Measurements from ENCODE around the gene TTC16.
A peak's percentile ranks its signal among the peaks of the same experiment; 100 is the strongest.

The TTC16 gene

GRCh38 chr9:127697575-127697974 lies 18.3 kb upstream of the TTC16 start:
- DNase-seq (ENCODE audit: low read depth in 2 of 2) = no peak

GRCh38 chr9:127698386-127698785 lies 17.5 kb upstream of the TTC16 start:
- no peak for DNase-seq (ENCODE audit: low read depth in 2 of 2)

GRCh38 chr9:127698985-127699670 lies 16.8 kb upstream of the TTC16 start:
- DNase-seq (ENCODE audit: low read depth in 2 of 2) = peak; percentile 75 to 79

GRCh38 chr9:127700140-127700539 lies 15.7 kb upstream of the TTC16 start:
- no peak for DNase-seq (ENCODE audit: low read depth in 2 of 2)

- no peak for DNase-seq (ENCODE audit: low read depth in 2 of 2)
These were observed 15.2 kb upstream of the TTC16 start for GRCh38 chr9:127700594-127701255.

- no peak for DNase-seq (ENCODE audit: low read depth in 2 of 2)
These were observed 12.5 kb upstream of the TTC16 start for GRCh38 chr9:127703289-127703946.

- DNase-seq (ENCODE audit: low read depth in 2 of 2) = no peak
These were observed 10.1 kb upstream of the TTC16 start for GRCh38 chr9:127705577-127706379.

- DNase-seq (ENCODE audit: low read depth in 2 of 2) = no peak
These were observed 9.0 kb upstream of the TTC16 start, which contains the start of gene CFAP157 for GRCh38 chr9:127706836-127707241. Gene CFAP157 (plus strand): TSS chr9:127706988. CDS start chr9:127707032, 44 bp downstream.

- DNase-seq (ENCODE audit: low read depth in 2 of 2) = peak in 1 of 2 donors; percentile 13
These were observed 8.1 kb upstream of the TTC16 start for GRCh38 chr9:127707766-127708165.

- DNase-seq (ENCODE audit: low read depth in 2 of 2) = no peak
These were observed 6.8 kb upstream of the TTC16 start for GRCh38 chr9:127708952-127709587.

- DNase-seq (ENCODE audit: low read depth in 2 of 2) = no peak
These were observed 5.6 kb upstream of the TTC16 start for GRCh38 chr9:127710204-127710783.

GRCh38 chr9:127711226-127711701 lies 4.6 kb upstream of the TTC16 start:
- no peak for DNase-seq (ENCODE audit: low read depth in 2 of 2)

GRCh38 chr9:127711831-127712274 lies 4.0 kb upstream of the TTC16 start:
- DNase-seq (ENCODE audit: low read depth in 2 of 2) = no peak

- no peak for DNase-seq (ENCODE audit: low read depth in 2 of 2)
These were observed 3.5 kb upstream of the TTC16 start for GRCh38 chr9:127712371-127712770.

- DNase-seq (ENCODE audit: low read depth in 2 of 2) = no peak
These were observed 3.0 kb upstream of the TTC16 start for GRCh38 chr9:127712867-127713266.

GRCh38 chr9:127714020-127714750 lies 1.7 kb upstream of the TTC16 start:
- no peak for DNase-seq (ENCODE audit: low read depth in 2 of 2)

- peak in 1 of 2 donors; percentile 12 for DNase-seq (ENCODE audit: low read depth in 2 of 2)
These were observed 869 bp upstream of the TTC16 start for GRCh38 chr9:127714951-127715469.

GRCh38 chr9:127716412-127716811 lies 533 bp downstream of the TTC16 start:
- DNase-seq (ENCODE audit: low read depth in 2 of 2) = no peak

- DNase-seq (ENCODE audit: low read depth in 2 of 2) = no peak
These were observed 1.9 kb downstream of the TTC16 start for GRCh38 chr9:127717766-127718165.
